GM15510 (cell line): Measurements from ENCODE around the gene KCNJ6.

Experiments used
- POLR2A ChIP-seq: IDR thresholded peaks from 3 replicates; pipeline ENCODE4 v1.6.1; 2011; ENCODE audit warnings: borderline replicate concordance; ENCODE audit not compliant: insufficient read length; ENCODE audit errors: extremely low read depth

KCNJ6 gene

DNA sequence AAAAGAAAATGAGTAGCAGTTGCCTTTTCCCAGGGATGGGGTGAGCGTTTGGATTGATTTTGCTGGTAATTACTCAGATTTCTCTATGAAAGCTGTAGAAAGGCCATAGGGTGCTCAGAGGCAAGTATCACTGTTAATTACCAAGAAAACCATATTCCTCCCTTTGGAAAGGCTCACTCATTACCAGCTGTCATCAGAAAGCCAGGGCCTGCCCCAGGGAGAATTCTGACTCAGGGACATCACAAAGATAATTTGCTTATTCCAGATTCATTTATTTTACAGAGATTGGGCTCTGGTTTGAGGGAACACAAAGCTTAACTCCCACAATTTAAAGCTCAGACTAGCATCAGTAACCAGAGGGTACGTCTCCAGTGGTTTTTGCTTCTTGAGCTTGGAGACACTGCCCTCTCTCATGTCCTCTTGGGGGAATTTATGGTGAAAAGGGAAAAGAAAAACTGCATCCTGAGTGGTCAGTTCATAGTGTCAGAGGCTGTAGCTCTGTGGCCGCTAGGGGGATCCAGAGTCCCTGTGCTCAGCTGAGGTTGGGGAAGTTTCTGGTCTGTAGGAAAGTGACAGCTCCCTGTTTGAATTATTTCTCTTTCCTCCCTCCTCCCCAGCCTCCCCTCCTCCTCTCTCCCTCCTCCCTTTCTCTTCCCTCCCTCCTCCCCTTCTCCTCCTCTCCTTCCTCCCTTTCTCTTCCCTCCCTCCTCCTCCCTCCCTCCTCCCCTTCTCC is 204.3 kb downstream of the KCNJ6 start:
- no peak for TF ChIP-seq POLR2A

DNA sequence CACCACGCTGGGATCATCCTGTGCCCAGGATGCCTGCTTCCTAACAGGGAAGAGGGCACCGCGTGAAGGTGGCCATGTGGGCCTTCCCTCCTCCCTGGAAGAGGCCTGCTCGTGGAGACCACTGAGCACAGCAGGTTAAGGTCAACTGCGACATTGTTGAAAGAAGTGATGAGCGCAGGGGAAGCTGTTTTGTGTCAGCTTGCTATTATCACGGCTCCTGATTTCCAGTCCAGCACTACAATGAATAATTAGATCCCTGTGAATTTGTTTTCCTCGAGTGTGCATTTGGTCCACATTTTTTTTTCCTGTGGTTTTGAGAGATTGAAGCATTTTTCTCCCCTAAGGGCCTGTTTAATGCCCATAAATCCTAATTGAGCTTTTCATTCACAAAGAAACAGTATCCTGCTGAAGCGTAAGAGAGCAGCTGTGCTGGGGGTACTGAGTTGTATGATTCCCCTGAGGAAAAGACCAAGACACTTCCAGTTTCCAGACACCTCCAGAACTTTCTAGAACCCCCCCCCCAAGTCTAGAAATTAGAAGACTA is 204.9 kb downstream of the KCNJ6 start:
- TF ChIP-seq POLR2A: no peak

DNA sequence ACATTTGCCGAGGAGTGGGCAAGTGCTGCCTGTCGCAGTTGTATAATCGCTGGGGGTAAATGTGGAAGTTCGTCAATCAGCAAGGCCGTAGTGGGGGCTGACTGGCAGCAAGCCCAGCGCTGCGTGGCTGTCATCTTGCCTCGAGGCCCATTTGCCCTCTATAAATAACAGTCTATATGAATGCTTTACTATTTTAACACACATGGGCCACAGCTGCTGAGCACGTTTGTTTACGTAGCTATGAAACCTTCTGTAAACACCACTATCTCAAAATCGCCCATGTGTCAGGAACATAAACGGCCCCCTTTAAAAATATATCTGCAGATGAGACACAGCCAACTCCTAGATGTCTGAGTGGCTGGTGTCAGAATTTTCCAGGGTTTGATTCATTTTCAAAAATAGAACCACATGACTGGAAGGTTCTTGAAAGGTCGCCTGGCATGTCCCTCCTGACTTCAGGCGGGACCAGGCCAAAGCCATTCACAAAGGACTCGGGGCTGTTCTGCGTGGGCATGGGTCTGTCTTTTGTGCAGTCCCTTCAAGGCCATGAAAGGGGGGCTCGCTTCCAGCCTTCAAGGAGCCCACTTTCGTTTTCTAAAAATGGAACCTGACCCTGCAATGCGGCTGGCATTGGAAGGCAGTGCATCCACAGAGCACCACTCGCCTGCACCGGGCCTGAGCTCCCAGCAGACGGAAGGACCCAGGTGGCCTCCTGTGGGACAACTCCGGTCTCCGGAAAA is 205.5 kb downstream of the KCNJ6 start:
- TF ChIP-seq POLR2A: no peak

DNA sequence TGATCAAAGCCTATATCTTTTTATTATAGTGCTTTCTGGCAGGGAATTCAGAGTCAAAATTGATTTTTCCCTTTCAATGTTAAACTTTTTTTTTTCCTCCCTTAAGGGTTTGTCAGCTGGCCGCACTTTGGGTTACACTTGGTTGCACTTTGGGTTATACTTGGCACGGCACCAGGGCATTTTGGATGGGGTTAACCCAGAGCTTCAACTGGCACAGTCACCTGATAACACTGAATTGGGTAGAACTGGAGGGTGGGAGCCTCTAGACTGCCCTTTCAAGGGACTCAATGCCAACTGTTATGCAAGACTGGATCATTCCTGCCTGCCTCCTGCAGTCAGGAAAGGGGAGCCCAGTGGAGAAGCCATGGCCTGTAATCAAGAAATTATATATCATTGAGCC is 211.5 kb downstream of the KCNJ6 start:
- no peak for TF ChIP-seq POLR2A

DNA sequence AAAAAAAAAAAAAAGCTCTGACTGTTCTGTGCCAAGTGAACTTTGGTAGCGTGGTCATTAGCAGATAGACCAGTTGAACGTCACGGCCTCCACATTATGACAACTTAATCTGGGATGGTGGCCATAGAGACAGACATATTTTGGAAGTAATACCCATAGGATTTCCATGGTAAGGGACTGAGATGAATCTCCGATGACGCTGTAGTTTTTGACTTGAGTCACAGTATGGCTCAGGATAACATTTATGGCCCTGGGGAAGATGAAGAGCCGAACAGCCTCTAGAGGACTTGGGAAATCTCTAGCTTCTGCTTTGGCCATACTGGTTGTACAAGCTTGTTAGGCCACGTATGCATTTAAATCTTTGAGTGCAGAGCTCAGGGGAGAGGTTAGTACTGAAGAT is 214.0 kb downstream of the KCNJ6 start:
- TF ChIP-seq POLR2A: no peak

DNA sequence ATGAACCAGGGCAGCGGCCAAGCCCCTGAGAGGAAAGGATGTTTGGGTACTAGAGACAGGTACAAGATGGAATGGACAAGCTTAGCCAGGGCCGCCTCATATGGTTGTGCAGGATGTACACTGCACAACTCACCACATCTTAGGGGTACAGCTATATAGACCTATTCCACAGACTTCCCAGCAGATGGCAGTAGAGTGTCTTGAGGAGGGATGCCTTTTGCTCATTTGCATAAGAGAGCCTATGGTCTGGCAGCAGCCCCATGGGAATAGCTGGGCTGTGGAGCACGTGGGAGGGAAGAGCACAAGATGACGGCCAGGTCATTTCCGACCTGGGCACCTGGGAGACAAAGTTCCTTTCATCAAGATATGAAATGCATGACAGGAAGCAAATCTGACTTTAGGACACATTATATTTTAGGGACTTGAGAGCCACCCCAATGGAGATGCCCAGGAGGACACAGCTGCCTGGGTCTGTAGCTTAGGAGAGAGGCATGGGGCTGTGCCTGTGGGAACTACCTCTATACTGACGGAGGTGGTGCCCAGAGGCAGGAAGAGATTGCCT is 215.5 kb downstream of the KCNJ6 start:
- TF ChIP-seq POLR2A: no peak

DNA sequence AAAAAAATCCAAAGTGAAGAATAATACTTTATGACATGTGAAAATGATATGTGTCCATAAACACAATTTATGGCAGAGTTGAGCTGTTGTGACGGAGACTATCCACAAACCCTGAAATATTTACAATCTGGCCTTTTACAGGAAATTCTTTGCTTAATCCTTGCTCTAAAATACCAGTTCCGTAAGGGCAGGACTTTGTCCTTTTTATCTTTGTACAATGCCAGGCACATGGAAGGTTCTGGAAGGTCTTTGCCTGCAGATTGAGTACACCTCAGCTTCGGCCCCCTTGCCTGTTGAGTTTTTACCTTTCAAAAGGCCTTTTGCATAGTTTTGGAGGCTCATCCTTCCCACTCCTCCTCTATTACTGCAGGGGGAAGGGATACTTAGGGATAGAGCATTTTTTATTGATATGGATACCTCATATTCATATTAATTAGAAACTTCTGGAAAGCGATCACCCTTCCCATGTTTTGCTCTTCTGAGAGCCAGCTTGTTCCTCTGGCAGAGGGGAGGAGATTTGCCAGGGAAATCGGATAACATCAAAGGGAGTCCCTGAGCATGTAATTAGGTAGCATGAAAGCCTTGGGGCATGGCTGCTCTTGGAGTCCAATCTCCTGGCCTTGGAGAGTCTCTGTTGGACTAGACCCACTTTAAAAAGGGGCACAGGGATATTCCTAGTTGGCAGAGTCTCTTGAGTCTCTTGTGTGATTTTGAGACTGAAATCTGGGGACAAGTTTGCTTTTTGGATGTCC is 217.1 kb downstream of the KCNJ6 start:
- no peak for TF ChIP-seq POLR2A

DNA sequence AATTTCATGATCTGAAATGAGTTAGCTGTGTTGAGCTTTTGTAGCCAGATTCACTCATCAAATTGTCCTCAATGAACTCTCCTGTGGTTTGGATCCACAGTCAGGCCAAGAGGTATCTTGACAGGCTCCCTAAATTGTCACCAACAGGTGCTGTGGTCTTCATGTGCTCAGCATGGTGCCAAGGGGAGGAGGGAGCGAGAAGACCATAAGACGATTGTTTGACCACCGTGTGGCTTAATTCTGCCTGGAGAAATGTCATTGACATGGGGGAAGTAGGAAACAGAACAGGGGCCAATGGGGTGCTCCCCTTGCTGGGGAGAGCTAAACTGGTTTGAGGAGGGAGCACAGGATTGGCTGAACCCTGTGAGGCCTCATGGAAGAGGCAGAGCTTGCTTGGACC is 219.3 kb downstream of the KCNJ6 start:
- no peak for TF ChIP-seq POLR2A

DNA sequence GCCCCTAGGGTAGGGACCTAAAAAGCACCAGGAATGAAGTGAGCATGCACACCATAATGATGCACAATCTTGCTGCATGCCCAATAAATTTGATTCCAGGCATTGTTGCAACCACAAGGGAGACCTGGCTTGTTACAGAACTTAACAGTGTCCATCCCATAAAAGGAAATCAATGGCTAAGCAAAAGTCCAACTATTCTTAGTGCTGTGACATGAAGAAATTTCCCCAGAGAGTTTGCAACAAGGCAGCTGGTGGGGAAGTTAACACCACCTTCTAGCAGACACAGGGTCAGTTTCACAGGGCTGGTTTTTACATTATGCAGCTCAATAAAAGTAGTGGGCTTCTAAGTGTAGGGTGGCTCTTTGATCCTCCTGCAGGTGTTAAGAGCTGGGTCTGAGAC is 221.1 kb downstream of the KCNJ6 start:
- TF ChIP-seq POLR2A: no peak

DNA sequence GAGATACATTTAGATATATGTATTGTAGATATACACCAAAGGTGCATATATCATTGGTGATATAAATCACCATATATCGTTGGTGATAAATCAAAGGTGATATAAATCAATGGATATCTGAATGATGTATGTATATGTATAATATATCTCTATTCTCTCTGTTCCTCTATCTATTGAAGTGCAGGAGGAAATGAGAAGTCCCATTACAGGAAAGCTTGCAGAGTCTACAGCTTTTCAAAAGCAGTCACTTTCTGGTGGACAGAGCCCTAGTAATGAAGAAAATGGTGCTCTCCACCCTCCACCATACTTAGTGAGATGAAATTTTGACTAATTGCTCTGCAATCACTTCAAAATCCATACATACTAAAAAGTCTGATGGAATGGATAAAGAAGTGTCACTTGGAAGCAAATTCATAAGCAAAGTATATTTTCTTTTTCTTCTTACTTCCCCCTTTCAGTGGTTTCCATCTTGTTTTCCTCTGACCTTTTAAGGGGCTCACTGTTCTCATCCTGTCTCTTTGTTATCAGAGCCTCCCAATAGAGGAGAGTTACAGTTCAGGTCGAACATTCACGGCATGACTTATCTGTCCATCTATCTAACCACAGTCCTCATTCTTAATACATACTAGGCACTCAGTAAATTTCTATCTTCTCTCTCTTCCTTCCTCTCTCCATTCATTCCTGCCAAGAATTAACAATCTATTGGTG is 227.2 kb downstream of the KCNJ6 start:
- TF ChIP-seq POLR2A: no peak

DNA sequence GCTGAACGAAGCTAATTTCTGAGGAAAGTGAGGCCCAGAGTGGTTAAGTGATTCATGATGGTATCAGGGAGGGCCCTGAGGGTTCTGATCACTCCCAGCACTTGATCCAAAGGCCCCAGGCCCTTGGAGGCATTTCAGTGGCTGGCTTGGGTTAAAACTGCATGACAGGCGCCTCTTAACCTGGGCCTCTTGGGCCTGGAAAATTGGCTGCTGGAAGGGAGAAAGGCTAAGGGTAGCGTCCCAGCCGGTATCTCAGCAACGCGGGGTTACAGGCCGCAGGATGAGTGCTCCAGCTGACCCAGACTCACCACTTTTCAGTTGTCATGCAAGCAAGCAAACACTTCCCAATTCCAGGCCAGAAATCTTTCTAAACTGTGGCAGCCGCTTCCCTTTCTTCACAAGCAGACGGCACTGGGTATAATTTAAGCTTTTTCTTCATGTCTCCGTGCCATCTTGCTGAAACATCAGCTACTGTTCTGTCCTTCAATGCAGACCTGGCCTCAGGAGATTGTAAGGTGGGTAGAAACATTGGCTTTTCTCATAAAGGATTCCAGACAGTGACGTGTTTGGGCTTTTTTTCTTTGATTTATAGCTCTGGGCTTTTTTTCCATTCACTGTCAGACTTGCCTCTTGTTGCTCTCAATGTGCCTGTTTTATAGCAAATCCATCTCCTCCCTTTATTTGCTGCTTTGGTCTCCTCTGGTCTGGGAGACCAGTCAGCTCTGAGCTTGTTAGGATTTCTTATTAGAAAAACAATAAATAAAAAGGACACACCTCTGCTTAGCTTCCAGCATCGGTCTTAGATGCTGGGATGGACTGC is 229.1 kb downstream of the KCNJ6 start:
- TF ChIP-seq POLR2A: no peak

DNA sequence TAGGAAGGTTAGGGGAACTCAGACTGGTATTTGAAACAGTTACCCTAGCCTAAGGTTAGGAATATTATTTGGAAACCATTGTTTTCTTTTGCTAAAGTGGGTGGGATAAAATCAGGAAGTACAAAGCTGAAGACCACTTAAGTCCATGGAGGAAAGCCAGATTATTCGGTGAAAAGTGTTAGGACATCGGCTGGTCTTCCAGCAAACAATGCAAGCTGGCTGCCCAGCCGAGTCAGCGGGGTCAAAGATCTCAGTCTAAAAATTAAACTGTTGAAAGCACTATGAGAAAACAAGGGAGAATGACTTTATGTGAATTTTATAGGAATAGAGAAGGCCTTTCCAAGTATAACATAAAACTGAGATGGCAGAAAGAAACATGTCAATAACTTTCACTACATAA is 231.7 kb downstream of the KCNJ6 start:
- no peak for TF ChIP-seq POLR2A

DNA sequence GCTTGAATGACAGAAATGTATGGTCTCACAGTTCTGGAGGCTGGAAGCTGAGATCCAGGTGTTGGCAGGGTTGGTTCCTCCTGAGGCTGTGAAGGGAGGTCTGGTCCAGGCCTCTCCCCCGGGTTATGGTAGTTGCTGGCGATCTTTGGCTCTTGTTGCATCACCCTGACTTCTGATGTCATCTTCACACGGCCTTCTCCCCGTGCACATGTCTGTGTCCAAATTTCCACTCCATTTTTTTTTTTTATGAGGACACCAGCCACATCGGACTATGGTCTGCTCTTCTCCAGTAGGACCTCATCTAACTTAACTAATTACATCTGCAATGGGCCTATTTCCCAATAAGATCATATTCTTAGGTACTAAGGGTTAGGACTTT is 232.2 kb downstream of the KCNJ6 start:
- no peak for TF ChIP-seq POLR2A
